ENCODE data around the gene OSBP2.
"Not testable (repeated sequence)": the region's sequence is repeated elsewhere in the genome, so short reads cannot be mapped to it uniquely, and the experiment has no call there.

OSBP2 gene

DNA sequence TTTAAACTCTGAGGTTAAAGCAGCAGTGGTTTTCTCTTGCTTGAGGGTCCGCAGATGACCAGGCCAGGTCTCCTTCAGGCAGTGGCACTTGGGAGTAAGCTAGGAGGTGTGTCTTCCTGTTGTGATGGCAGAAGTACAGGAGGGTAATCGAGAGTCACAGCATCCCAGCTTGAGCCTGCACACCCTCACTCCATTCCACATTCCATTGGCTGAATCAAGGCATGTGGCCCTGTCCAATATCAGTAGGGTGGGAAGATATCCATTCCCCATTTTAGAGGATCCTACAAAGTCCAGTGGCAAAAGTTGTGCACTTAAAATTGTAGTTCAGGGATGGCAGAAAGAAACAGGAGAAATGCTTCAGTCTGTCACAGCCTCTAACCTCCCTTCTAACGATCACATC lies 23.3 kb downstream of the OSBP2 start:
- DNase-seq (ENCODE audit: low read depth, low spot score), result no peak

DNA sequence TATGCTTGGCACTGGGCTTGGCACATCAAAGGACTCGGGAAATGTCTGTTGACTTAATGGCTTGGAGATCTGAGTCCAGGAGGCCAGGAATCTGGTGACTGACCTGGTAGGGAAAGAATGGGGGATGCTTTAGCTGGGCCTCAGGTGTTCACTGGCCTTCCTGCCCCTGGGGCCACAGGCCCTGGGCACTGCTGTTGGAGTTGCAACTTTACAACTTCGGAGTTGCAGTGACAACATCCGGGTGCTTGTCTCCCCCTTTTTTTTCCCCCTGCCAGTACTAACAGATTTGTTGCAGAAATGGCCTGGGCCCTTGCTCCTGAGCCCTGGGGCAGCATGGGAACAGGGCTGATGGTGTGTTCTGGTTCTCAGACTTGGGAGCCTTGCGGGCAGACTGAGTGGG lies 23.8 kb downstream of the OSBP2 start:
- DNase-seq (ENCODE audit: low read depth, low spot score), result no peak

DNA sequence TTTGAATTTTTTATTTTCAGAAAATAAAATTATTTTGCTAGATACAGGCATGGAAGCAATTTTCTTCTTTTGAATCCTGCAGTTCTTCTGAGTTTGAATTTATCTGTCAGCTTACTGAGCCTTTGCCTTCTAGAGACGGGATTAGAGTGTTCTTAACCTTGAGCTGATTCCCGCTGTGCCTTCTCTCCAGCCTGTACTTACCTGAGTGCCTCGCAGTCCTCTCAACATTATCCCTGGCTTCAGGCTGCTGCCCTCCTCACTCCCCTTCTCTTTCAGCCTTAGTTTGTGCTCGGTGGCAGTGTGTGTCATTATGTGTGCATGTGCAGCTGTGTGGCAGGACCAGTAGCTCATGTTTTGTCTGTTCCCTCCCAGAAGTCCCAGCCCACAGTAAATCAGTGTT lies 24.3 kb downstream of the OSBP2 start:
- DNase-seq (ENCODE audit: low read depth, low spot score), result no peak

DNA sequence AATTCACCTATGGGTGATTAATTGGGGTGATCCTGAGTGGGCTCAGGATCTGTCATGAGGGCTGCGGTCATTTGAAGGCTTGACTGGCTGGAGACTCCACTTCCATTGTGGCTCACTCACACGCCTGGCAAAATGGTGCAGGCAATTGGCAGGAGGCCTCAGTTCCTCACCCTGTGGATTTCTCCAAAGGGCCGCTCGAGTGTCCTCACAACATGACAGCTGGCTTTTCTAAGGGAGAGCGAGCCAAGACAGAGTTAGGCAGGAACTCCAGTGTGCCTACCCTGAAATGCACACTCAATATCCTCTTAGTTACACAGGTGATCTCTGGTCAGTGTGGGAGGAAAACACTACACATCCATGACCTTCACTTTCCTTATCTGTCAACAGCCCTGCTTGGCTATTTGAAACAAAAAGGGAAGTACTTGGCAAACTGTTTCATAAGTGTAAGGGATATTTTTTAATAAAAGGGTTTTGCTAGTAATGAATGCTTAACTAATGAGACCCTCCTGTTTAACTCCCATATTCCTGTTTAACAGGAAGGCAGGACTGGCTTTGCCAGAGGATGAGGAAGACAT lies 25.7 kb downstream of the OSBP2 start:
- DNase-seq (ENCODE audit: low read depth, low spot score), result no peak

DNA sequence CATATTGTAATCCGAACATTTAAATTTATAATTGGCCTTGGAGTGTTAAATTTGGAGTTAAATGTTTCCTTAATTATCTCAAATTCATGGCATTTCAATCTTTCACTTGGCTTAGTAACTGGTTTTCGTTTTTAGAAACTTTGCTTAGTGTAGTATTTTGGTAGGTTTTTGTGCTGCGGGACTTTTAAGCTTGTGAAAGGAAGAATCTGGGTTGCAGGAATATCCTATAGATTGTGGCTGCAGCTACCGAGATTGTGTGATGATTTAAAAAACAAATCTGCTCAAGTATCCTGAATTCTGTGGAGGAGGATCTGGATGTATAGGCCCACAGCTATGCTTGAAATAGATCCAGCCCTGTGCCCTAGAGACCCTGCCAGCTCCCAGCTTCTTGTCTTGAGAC lies 27.1 kb downstream of the OSBP2 start:
- DNase-seq (ENCODE audit: low read depth, low spot score), result no peak

DNA sequence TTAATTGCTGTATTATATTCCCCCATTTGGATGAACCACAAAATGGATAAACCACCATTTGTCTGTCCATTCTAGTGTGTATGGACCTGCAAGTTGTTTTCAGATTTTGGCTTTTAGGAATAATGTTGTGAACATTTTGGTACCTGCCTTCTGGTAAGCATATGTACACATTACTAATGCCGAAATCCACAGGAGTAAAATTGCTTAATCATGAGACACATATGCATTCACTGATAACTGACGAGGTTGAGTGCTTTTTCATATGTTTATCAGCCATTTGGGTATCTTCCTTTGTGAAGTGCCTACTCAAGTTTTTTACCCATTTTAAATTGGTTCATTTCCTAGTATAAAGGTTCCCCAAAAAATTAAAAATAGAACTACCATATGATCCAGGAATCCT lies 34.2 kb downstream of the OSBP2 start:
- DNase-seq (ENCODE audit: low read depth, low spot score), result no peak

DNA sequence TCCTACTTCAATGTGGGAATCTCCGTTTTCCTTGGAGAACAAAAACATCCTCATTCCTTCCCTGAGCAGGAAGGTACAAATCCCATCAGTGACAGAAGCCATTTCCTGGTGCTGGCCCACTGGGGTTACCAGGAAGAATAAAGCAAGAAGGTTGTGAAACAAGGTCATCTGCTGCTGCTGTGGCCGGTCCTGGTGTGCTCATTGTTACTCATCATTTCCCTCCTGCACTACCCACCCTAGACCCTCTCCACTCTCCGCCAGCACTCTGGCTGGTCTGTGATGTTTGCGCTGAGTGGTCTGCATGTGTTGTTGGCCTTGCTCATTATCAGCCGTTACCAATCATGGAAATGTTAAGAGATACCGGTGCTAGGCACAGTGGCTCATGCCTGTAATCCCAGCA lies 37.0 kb downstream of the OSBP2 start:
- DNase-seq (ENCODE audit: low read depth, low spot score), result no peak

DNA sequence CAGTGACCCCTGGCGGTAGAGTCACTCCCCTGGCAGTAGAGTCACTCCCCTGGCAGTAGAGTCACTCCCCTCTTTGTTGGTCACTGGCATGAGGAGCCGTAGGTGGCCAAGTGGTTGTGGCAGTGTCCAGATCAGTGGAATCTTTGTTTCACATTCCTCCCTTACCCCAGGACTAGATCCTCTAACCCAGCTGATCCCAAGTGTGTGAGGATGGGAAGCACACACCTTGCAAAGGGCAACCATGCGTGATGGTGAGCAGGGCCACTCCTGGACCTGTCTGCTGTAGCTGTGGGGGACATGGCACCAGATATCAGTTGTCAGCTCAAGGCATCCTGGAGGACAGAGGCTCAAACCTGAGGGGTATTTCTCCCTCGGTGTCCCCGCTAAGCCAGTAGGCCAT lies 37.8 kb downstream of the OSBP2 start:
- no peak for DNase-seq (ENCODE audit: low read depth, low spot score)

DNA sequence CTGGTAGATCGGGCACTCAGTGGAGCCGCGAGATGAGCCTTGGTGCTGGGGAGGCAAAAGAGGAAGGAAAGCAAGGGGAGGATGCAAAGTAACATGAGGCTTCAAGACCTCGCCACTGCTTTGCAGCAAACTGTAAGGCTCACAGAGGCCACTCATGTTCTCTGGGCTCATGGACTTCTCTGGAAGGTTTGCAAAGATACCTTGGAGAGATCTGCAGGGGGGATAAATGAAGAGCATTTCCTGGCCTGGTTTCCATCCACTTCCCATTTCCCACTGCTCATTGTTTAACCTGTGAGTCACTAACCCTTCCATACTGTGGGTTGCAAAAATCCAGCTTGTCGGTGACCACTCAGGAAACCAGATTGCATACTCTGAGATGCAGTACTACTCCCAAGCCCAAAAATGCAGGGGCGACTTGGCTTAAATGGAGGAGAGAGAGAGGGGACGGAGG lies 38.5 kb downstream of the OSBP2 start:
- DNase-seq (ENCODE audit: low read depth, low spot score), result no peak

DNA sequence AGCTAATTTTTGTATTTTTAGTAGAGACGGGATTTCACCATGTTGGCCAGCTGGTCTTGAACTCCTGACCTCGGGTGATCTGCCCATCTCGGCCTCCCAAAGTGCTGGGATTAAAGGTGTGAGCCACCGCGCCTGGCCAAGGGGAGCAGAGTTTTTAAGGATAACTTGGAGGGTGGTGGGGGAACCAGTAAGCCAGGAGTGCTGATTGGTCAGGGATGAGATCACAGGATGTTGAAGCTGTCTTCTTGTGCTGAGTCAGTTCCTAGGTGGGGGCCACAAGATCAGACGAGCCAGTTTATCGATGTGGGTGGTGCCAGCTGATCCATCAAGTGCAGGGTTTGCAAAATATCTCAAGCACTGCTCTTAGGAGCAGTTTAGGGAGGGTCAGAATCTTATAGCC lies 45.3 kb downstream of the OSBP2 start:
- not testable (repeated sequence) for DNase-seq (ENCODE audit: low read depth, low spot score)

DNA sequence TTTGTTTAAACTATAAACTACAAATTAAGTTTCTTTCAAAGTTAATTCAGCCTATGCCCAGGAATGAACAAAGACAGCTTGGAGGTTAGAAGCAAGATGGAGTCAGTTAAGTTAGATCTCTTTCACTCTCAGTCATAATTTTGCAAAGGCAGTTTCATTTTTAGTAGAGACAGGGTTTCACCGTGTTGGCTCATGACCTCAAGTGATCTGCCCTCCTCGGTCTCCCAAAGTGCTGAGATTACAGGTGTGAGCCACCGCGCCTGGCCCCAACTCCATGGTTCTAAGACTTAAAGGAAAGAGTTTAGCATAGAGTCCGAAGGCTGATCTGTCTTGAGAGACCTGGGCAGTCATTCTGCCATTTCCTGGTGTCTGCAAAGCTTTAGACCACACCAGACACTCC lies 45.8 kb downstream of the OSBP2 start:
- not testable (repeated sequence) for DNase-seq (ENCODE audit: low read depth, low spot score)

DNA sequence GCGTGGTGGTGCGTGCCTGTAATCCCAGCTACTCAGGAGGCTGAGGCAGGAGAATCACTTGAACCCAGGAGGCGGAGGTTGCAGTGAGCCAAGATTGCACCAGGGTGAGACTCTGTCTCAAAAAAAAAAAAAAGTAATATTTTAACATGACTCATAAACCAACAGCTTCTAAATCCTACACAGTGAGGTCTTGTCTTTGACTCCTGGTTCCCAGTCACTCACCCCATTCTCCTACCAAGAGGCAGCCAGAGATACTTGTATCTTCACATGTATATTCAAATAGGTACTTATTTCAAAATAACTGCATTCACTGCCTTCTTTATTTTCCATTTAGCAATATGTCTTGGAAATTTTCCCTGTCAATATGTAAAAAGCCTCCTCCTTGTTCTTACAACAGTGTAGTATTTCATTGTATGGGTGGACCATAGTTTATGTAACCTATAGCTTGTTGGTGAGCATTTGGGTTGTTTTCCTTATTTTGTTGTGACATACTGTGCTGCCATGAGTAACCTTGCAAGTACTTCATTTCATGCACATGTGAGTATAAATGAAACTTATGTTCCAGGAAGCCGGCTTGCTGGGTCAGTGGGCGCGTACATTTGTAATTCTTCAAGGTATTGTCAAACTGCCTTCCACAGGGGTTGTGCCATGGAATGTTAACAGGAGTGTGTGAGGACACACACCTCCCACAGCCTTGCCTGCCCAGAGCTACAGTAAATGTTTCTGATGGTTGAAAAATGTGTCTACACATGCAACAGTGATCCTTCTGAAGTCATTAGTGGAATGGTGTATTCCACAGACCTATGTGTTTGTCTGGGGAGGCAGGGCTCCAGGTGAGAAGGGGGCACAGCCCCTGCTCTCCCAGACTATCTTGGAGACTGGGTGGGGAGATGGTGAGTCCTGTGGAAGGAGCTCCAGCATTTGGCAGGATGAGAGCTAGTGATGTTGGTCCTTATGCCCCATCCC lies 47.9 kb downstream of the OSBP2 start:
- DNase-seq (ENCODE audit: low read depth, low spot score), result no peak

DNA sequence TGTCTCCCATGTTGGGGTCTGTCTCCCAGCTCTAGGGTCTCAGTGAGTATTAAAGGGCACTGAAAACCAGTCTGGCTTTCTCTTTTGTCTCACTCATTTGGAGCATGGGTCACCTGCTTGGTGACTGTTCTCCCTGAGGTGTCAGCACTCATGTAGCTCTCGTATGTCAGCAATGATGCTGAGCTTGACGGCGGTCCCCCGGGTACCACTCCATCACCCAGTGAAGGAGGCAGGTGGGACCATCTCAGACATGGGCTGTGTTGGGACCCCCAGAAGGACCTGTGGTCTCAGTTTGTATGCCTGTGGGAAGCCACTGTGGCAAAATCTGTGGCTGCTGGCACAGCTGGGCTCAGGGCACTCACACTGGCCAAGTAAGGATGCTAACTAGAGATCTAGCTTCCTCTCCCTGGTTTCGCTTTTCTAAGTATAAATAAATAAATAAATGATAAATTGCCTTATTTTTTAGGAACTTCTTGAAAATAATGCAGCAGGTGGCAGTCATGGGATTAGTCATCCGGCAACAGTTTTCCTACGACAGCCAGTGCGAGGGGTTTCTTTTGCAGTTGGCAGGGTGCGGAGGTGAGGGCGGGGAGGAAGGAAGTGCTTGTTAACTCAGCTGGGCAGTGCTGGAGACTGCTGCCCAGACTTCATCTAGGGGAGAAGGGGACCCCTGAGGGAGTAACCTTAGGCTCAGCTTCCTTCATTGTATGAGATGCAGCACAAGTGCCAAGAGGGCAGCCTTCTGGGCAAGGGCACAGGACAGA lies 48.8 kb downstream of the OSBP2 start:
- DNase-seq (ENCODE audit: low read depth, low spot score), result no peak

DNA sequence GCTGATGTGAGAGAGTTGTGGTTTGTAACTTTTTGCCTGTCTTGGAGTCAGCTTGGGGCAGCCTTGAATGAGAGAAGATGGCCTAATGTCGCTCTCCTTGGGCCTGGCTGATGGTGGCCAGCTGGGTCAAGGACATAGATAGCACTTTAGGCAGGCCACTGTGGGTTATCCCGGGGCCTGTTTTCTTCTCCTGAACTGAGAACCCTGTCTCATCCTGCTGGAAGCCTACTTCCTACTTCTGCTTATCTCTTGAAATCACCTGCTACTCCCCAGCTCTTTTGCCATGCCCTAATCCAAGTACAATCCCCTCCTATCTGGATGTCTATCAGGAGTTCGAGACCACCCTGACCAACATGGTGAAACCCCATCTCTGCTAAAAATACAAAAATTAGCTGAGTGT lies 49.5 kb downstream of the OSBP2 start:
- DNase-seq (ENCODE audit: low read depth, low spot score), result no peak

DNA sequence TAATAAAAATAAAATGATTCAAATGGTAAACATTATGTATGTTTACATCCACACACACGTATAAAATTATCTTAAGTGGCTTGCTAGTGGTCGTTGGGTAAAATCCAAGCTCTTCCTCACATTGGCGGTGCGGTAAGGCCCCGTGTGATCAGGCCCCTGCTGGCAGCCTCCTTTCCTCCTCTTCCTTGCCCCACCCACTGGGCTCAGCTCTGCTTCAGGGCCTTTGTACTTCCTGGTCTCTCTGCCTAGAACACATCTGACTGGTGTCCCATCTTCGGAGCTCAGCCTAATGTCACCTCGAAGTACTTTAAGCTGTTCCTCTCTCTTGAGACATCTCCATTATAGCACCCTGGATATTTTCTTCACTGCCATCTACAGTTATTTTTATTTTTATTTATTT lies 52.8 kb downstream of the OSBP2 start:
- DNase-seq (ENCODE audit: low read depth, low spot score), result no peak

DNA sequence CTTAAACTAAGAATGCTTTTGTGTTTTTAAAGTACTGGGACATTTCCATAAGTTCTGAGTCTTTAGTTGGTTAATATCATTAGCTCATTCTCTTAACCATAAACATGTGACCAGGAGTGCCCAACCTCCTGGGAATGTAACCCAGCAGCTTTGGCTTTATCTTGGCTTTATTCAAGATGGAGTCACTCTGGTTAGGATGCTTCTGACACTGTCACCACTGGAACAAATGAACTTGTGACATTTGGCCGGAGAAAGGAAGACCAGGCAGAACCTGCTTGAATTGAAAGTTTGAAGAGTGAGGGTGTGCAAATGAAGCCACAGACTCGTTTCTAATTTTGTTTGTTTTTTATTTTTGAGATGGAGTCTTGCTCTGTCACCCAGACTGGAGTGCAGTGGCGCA lies 54.6 kb downstream of the OSBP2 start:
- DNase-seq (ENCODE audit: low read depth, low spot score), result no peak

DNA sequence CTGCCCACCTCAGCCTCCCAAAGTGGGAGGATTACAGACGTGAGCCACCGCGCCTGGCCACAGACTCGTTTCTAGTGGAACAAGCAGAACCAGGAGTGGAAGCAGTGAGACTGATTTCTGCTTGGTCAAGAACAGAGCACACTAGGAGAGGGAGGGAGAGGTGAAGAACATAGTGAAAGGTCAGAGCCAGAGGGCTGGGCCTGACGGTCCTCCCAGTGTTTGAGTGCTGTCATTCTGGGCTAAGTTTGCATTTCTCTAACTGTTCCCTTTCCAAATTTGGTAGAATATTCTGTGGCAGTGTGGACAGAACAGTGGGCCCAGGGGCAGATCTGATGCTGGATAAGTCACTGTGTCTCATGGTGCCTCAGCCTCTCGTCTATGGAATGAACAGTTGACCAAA lies 55.2 kb downstream of the OSBP2 start:
- no peak for DNase-seq (ENCODE audit: low read depth, low spot score)

DNA sequence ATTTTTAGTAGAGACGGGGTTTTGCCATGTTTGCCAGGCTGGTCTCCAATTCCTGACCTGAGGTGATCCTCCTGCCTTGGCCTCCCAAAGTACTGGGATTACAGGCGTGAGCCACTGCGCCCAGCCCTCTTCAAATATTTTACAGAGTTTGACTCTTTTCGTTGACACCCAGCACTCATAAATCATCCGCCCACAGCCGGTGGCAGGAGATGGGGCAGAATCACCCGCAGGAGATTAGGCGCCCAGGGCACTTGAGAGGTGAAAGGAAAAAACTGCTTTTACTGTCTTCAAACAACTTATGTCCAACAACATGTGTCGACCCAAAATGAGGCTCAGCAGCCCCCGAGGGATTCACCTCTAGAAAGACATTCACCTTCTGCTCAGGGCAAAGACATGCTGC lies 56.9 kb downstream of the OSBP2 start:
- no peak for DNase-seq (ENCODE audit: low read depth, low spot score)

DNA sequence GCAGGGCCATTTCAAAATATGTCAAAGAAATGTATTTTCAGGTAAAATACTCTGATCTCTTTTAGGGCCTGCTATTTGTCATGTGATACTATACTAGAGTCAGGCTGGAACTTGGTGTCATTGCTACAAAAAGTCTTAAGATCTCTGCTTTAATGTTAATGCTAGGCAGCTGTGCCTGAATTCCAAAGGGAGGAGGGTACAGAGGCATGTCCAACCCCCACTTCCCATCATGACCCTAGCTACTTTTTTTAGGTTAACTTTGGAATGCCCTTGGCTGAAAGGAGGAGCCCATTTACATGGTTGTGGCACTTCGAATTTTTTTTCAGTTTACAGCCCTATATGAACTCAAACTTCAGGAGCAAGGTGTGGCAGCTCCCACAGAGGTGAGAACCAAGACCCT lies 58.1 kb downstream of the OSBP2 start:
- no peak for DNase-seq (ENCODE audit: low read depth, low spot score)

DNA sequence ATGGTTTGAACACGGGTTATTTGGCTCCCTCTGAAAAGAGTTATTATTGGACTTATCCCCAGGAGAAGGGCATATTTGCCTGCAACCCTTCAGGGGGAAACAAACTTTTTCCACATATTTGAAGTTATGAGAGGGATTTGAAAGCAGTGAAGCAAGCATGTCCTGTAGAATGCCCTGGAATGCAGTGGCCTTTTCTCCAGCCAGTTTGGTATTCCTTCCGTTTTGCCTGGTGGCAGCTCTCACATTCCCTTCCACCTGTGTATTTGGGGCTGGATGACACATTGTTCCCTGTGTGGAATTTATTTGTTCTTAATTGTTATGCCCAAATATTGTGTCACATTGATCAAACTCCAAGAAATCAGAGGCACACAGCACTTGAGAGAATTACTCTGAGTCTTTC lies 59.0 kb downstream of the OSBP2 start:
- no peak for DNase-seq (ENCODE audit: low read depth, low spot score)

DNA sequence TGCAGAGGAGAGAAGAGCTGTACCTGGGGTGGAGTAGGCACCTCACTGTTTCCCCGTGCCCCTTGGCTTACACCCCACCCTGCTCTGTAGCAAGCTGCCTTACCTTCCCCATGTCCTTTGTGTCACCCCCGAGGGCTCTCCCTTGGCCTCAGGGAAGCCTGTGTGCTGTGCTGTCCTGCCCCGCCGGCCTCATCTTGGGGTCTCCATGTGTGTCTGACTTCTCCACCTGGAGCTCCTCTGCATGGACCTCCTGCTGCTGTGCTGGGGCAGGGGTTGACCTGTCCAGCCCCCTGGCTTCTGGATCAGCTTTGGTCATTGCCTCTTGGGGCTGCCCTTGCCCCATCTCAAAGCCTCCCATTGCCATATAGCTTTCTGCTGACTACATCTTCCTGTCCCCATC lies 59.8 kb downstream of the OSBP2 start:
- no peak for DNase-seq (ENCODE audit: low read depth, low spot score)

DNA sequence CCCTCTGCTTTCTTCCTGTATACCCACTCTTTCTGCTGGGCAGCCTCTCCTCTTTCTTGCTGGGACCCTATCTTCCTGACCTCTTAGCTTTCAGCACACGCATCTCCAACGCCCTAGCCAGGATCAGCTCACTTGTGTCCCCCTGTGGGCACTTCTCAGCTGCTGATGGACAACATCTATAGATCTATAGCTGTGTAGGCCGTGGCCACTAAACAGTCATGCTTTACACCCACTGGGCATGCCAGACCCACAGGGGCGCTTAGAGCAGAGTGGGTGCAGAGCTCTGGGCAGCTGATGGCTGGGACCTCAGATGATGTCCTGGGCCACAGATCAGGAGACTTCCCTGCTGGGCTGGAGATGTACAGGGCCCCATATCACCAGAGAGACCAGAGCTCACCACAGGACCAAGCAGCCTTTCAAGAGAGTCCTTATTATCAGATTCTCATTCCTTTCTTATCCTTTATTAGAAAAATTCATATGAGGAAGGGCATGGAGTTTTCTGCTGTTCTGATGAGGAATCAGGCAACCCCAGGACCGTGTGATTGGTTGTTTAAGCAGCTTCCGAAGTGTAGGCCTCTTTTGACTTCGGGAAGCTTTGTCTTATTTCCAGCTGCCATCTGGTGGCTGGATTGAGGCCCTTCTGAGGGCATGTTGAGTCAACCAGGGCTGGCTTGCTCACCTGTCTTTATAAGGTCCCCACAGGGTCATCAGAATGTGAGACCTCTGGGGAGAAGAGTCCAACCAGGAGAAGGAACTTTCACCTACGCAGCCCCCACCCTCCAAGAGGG lies 60.5 kb downstream of the OSBP2 start:
- no peak for DNase-seq (ENCODE audit: low read depth, low spot score)
